AG04450 (cell line): Measurements from ENCODE around the gene FRMD4A. TPM values are rescaled to one million over a fixed set of nuclear protein-coding genes. Genes with fewer than 3 reads are reported as not detected.
A peak's percentile ranks its signal among the peaks of the same experiment; 100 is the strongest.

Source experiments
- CTCF ChIA-PET: fragments of 300-600, 350-600 bp; formaldehyde crosslinking; extraction: SDS; loops from one replicate; lab custom pipeline; 2022; ENCODE audit warnings: antibody characterized with exemption, inconsistent platforms; lab: Charles Lee
- POLR2A ChIA-PET: fragments of 350-600 bp; formaldehyde crosslinking; extraction: SDS; loops from one replicate; lab custom pipeline; 2021; ENCODE audit warnings: antibody characterized with exemption, inconsistent platforms; lab: Yijun Ruan, JAX
- DNase-seq: peaks from one replicate; pipeline ENCODE4 v3.0.0-alpha.2; 2011; ENCODE audit warnings: low read depth, low spot score
- H3K27ac ChIP-seq: one replicate; pipeline ENCODE4 v1.5.1; 2012; ENCODE audit warnings: low read depth, low read length, control low read depth
- H3K27me3 ChIP-seq: one replicate; pipeline ENCODE4 v1.6.0; 2012; ENCODE audit warnings: low read length; ENCODE audit not compliant: control insufficient read depth, insufficient read depth
- H3K4me3 ChIP-seq: 2 replicates; pipeline ENCODE4 v1.5.1; 2011; ENCODE audit warnings: mild to moderate bottlenecking, low read depth, low read length, control low read depth
- H3K9me3 ChIP-seq: 2 replicates; pipeline ENCODE4 v1.5.1; 2012; ENCODE audit warnings: low read length; ENCODE audit not compliant: control insufficient read depth, insufficient read depth
- CTCF ChIP-seq: IDR thresholded peaks from 2 replicates; pipeline ENCODE4 v1.5.1; 2011; ENCODE audit warnings: low read depth, low read length, control low read depth, inconsistent platforms
- polyA plus RNA-seq: library from polyadenylated mRNA; depleted of rRNA; stranded (reverse); fragments of >200 nt; gene quantifications from 2 replicates; pipeline ENCODE4 v1.2.3, GENCODE V29; 2011

The FRMD4A gene
- polyA plus RNA-seq, 1 experiment = 45.7 TPM

GRCh38 chr10:13883636-13884444 is 446.9 kb downstream of the FRMD4A start:
- H3K27me3 ChIP-seq = no peaks in the 10 kb centered on the region
- DNase-seq = no peak
- no peak overlapping the region for H3K4me3 ChIP-seq
- CTCF ChIA-PET = no interaction called here
- POLR2A ChIA-PET = no interaction called here
- H3K9me3 ChIP-seq = no peaks in the 10 kb centered on the region
- no peak overlapping the region for H3K27ac ChIP-seq
- TF ChIP-seq CTCF = no peak

GRCh38 chr10:13882119-13882711 is 448.5 kb downstream of the FRMD4A start:
- CTCF ChIA-PET = interaction anchor here (0.8 kb wide), 1 partner anchor 10 kb away, joined by 3 read pairs; no protein-coding TSS in a partner anchor

GRCh38 chr10:13880760-13881159 is 450.0 kb downstream of the FRMD4A start:
- POLR2A ChIA-PET = no interaction called here
- Histone ChIP-seq H3K4me3 (no peak overlapping the region), H3K27me3 (no peaks in the 10 kb centered on the region), H3K9me3 (no peaks in the 10 kb centered on the region), H3K27ac (no peak overlapping the region)
- DNase-seq = no peak
- TF ChIP-seq CTCF = no peak
- CTCF ChIA-PET = no interaction called here

More at GRCh38 chr10:13882119-13882711, 448.5 kb downstream of the FRMD4A start:
- Histone ChIP-seq H3K9me3 (no peaks in the 10 kb centered on the region), H3K4me3 (no peak overlapping the region; the same call in 1 of the 2 replicates), H3K27ac (peak overlapping the region; percentile 84), H3K27me3 (no peaks in the 10 kb centered on the region)
- POLR2A ChIA-PET = interaction anchor here (0.7 to 1.6 kb wide), 8 partner anchors 8 to 1163 kb away, joined by 3 to 6 read pairs (median 4); no protein-coding TSS in a partner anchor
- no peak for TF ChIP-seq CTCF
- DNase-seq = peak; percentile 86

GRCh38 chr10:13877154-13877909 is 453.4 kb downstream of the FRMD4A start:
- Histone ChIP-seq H3K27ac (peak overlapping the region; percentile 31), H3K9me3 (no peaks in the 10 kb centered on the region), H3K4me3 (no peak overlapping the region), H3K27me3 (no peaks in the 10 kb centered on the region)
- POLR2A ChIA-PET = interaction anchor here (1.2 kb wide), 1 partner anchor 13 kb away, joined by 4 read pairs; no protein-coding TSS in a partner anchor
- TF ChIP-seq CTCF = no peak
- CTCF ChIA-PET = no interaction called here
- no peak for DNase-seq
